H1 (cell line): ENCODE data around the gene EXOSC10. TPM values are rescaled to one million over a fixed set of nuclear protein-coding genes. Genes with fewer than 3 reads are reported as not detected.

Source experiments
- JUND ChIP-seq: IDR thresholded peaks from 2 replicates; pipeline ENCODE4 v1.6.1; 2011; ENCODE audit warnings: mild to moderate bottlenecking, improper control_type of control experiment, low read length
- polyA plus RNA-seq, 7 experiments: library from polyadenylated mRNA; depleted of rRNA in 3 of 7; stranded (reverse) in 5 of 7; unstranded in 2 of 7; fragments of >200 nt in 5 of 7; fragments of 200-250 nt in 2 of 7; gene quantifications; 1 replicate in 5 of 7; 2 replicates in 1 of 7; 4 replicates in 1 of 7; pipeline versions ENCODE4 v1.2.1 to v1.2.3, GENCODE V29; 2011 to 2013; ENCODE audit warnings: missing spikeins in 2 of 7, mixed read lengths in 2 of 7
- total RNA-seq: library from RNA; stranded (reverse); fragmentation: NEBNext Ultra II Directional; extraction: Animal tissue kit (Norgen Biotek cat#: 25700); gene quantifications from 2 replicates; pipeline ENCODE4 v1.2.1, GENCODE V29; 2021

The EXOSC10 gene
- total and polyA plus RNA-seq, 2 of the 8 experiments (the other 6 are each of a cell fraction or from before 2014, with no cell fraction given): 57.9 to 86.1 TPM

DNA sequence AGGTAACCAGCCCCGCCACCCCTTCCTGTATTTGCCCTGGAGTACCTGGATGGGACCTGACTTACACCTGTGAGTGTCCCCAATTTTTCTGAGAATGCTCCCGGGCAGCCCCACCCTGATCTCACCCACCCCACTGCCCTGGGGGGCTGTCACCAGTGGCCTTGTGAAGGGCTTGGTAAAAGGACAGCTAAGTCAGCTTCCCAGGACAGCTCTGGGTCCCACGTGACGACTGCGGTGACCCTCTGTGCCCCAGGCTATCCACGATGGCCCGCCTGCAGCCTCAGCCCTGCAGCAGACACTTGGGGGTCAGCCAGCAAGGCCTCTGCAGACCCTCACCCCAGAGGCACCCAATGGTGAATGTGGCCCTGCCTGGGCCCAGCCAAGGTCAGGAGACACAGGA, 45.5 kb downstream of the EXOSC10 start (continued):
- no peak for TF ChIP-seq JUND
